Muscle of back (tissue), 13 donors: Measurements from ENCODE around the gene POLR3GL. TPM values are rescaled to one million over a fixed set of nuclear protein-coding genes. Genes with fewer than 3 reads are reported as not detected.
A peak's percentile ranks its signal among the peaks of the same experiment; 100 is the strongest.
"Not testable (repeated sequence)": the region's sequence is repeated elsewhere in the genome, so short reads cannot be mapped to it uniquely, and the experiment has no call there.

Experiments
- DNase-seq, 3 donors: peaks; one replicate each; pipeline versions ENCODE4 v3.0.0 to v3.0.0-alpha.2; 2013
- long read RNA-seq, 9 donors: transcript quantifications; one replicate each; lab custom pipeline, GENCODE V29; 2026
- polyA plus RNA-seq, 10 donors: library from polyadenylated mRNA; unstranded; fragments of 120-200 nt; gene quantifications; one replicate each; pipeline ENCODE4 v1.2.1, GENCODE V29; 2013; ENCODE audit not compliant: insufficient read length in 10 of 10

The POLR3GL gene
- polyA plus RNA-seq: 10 to 100 TPM; 32.9 to 41.1 (median 37.8) TPM
- long read RNA-seq, donor 1, transcript POLR3GL-202 (8 exons, 1,165 nt): major isoform, 7 of 14 reads
- long read RNA-seq, donor 1, partial matches to known transcripts: 7 of 14 reads
- long read RNA-seq, donor 1, other reads (novel, unspliced or antisense): 0 of 14 reads
- long read RNA-seq, donor 2, transcript POLR3GL-202 (8 exons, 1,165 nt): major isoform, 7 of 7 reads
- long read RNA-seq, donor 2, partial matches to known transcripts: 0 of 7 reads
- long read RNA-seq, donor 2, other reads (novel, unspliced or antisense): 0 of 7 reads
- long read RNA-seq, donor 3: 0 reads
- long read RNA-seq, donor 4, transcript POLR3GL-202 (8 exons, 1,165 nt): major isoform, 10 of 10 reads
- long read RNA-seq, donor 4, partial matches to known transcripts: 0 of 10 reads
- long read RNA-seq, donor 4, other reads (novel, unspliced or antisense): 0 of 10 reads
- long read RNA-seq, donor 5, transcript POLR3GL-202 (8 exons, 1,165 nt): major isoform, 7 of 7 reads
- long read RNA-seq, donor 5, partial matches to known transcripts: 0 of 7 reads
- long read RNA-seq, donor 5, other reads (novel, unspliced or antisense): 0 of 7 reads
- long read RNA-seq, donor 6, transcript POLR3GL-202 (8 exons, 1,165 nt): major isoform, 10 of 234 reads
- long read RNA-seq, donor 6, partial matches to known transcripts: 217 of 234 reads
- long read RNA-seq, donor 6, other reads (novel, unspliced or antisense): 7 of 234 reads
- long read RNA-seq, donor 7, transcript POLR3GL-202 (8 exons, 1,165 nt): major isoform, 9 of 9 reads
- long read RNA-seq, donor 7, partial matches to known transcripts: 0 of 9 reads
- long read RNA-seq, donor 7, other reads (novel, unspliced or antisense): 0 of 9 reads
- long read RNA-seq, donor 8, transcript POLR3GL-202 (8 exons, 1,165 nt): major isoform, 6 of 13 reads
- long read RNA-seq, donor 8, partial matches to known transcripts: 7 of 13 reads
- long read RNA-seq, donor 8, other reads (novel, unspliced or antisense): 0 of 13 reads
- long read RNA-seq, donor 9, partial matches to known transcripts: 0 of 2 reads
- long read RNA-seq, donor 9, other reads (novel, unspliced or antisense): 0 of 2 reads

DNA sequence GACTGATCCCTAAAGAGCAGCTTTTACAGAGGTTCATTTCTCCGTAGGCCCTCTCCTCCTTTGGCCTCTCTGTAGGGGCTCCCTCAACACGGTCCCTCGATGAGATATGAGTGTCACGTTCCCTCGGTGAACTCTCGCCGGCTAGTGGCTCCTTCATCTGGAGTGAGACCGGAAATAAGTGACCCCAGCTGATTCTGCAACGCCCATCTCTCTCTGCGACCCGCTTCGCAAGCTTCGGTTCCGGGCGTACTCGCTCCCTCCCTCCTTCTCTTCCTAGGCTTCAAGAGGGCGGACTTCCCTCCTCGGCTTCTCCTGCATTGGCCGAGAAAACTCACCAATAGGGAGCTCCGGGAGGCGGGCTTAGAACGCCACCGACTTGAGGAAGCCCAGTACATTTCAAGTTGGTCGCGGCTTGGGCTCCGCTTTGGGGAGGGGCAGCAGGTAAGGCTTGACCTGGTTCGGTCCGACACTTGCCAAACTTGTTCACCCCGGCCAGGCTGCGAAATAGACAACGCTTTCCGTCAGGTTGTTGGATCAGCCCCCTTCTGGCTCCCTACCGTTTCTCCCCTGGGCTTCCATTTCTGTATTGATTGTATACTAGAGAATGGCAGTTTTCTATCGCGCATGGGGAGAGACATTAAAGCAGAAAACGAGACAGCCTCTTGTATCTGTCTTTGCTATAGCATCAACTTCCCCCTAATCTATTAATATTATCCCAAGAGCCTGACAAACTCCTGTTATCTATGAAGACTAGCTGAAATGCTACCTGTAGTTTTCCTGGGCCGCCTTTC, at the start of gene POLR3GL, which contains the start of gene ANKRD34A:
Gene POLR3GL (plus strand): TSS at position 363 of the 791 bp plus-strand sequence. CDS start 10,176 bp downstream, outside the sequence.
Gene ANKRD34A (minus strand): TSS at position 248 of the 791 bp plus-strand sequence. CDS start 2,816 bp downstream, outside the sequence.
- DNase-seq: peak; percentile 94 to 98 (median 94)

GRCh38 chr1:145916745-145917144, 47.7 kb upstream of the POLR3GL start:
- no peak for DNase-seq

DNA sequence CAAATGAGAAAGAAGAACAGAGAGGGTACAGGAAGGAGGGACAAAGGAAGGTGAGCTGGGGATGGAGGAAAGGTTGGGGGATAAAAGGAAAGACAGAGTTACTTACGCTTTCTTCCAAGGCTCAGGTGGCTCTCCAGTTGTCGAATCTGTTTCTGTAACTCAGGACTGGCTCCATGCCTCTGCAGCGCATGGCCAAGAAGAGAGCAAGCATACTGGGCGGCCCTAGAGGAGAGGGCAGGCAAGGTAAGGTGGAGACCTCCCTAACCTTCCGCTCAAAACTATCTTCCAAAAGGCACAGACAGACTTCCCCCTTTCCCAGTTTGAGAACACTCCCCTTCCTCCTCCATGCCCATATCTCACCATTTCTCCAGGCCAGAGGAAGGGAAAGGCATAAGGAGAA, 46.9 kb upstream of the POLR3GL start:
- no peak for DNase-seq

DNA sequence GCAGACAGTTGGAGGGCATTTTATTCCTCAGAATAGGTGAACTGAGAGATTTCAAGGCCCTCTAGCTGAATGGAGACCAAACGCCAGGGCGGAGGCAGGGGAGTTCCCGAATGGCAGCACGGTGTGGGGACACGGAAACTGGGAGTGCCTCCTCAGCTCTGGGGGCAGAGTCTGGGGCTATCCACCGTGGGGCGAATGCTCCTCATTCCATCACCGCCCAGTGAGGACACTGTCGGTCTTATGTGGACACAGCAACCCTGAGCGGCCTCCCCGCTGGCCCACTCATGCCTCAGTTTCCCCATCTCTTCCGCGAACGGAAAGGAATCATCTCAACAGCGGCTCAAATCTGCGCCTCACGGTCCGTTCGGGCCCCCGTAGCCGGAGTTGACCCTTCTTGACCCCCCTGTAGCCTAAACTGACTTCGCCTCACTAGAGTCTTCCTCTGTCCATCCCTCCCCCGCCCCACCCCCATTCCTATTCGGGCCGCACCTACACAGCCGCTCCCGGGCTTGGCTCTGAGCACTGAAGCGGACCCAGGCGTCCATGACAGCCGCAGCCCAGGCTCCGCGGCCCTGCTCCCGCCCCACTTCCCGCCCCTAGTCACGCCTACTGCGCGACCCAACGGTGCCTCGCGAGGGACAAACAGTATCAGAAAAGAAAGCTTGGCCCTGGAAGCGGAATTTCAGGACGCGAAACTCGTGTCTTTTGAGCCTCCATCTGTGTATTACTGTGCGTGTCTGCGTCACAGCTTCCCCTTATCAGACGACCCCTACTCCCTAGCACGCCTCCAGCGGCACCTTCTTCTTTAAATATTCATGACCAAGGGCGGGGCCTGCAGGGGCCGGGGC, 46.1 kb upstream of the POLR3GL start, which contains the start of gene PEX11B:
Gene PEX11B (minus strand): TSS at position 574 of the 848 bp plus-strand sequence. CDS start 29 bp downstream, at position 545.
- DNase-seq: peak; percentile 90 to 97 (median 93)

DNA sequence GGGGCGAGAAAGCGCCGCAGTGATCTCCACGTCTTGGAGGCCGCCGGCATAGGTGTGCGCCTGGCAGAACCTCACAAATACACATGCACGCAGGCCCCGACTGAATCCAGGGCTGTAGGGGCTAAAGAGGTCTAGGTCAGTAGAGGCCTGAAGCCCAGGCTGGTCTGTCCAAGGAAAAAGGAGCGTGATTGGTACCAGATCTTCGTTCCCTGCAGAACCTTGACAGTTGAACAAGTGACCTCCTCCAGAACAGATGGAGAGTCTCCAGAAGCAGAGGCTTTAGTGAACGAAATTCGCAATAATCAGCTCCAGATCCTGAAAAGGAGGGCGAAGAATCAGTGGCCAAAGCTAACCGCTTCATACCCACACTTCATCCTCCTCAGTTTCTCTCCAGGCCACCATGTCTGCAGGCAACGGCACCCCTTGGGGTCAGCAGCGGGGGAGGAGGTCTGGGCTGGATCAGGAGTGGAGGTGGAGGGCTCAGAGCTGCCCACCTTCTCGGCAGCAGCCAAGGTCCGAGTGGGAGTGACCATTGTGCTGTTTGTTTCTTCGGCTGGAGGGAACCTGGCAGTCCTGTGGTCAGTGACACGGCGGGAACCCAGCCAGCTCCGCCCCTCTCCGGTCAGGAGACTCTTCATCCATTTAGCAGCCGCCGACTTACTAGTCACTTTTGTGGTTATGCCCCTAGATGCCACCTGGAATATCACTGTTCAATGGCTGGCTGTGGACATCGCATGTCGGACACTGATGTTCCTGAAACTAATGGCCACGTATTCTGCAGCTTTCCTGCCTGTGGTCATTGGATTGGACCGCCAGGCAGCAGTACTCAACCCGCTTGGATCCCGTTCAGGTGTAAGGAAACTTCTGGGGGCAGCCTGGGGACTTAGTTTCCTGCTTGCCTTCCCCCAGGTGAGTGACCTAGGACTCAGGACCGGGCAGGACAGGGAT, 45.2 kb upstream of the POLR3GL start:
- DNase-seq: peak; percentile 21 to 77 (median 45)

DNA sequence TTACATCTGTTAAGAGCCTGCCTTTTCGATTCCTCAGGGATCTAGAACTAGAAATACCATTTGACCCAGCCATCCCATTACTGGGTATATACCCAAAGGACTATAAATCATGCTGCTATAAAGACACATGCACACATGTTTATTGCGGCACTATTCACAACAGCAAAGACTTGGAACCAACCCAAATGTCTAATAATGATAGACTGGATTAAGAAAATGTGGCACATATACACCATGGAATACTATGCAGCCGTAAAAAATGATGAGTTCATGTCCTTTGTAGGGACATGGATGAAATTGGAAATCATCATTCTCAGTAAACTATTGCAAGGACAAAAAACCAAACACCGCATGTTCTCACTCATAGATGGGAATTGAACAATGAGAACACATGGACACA, 44.2 kb upstream of the POLR3GL start:
- not testable (repeated sequence) for DNase-seq

- no peak for DNase-seq
These were observed 42.2 kb upstream of the POLR3GL start for GRCh38 chr1:145922266-145922665.

DNA sequence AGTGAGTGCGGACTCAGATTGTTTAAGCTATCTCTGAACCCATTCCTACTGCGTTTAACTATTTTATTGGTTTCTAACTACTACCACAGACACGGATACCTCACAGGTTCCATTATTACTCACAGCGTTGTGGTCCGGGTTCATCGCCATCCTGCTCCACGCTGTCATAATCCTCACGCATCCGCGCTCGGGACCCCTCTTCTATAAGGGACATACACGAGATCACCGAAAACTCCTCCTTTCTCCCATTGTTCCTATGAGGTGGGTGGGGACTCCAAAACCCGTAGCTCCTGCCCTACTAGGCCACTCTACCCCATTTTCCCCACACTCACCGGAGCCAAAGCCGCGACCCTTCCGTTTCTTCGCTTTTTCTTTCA, 37.8 kb upstream of the POLR3GL start:
- DNase-seq: peak in 1 of 3 donors; percentile 17

DNA sequence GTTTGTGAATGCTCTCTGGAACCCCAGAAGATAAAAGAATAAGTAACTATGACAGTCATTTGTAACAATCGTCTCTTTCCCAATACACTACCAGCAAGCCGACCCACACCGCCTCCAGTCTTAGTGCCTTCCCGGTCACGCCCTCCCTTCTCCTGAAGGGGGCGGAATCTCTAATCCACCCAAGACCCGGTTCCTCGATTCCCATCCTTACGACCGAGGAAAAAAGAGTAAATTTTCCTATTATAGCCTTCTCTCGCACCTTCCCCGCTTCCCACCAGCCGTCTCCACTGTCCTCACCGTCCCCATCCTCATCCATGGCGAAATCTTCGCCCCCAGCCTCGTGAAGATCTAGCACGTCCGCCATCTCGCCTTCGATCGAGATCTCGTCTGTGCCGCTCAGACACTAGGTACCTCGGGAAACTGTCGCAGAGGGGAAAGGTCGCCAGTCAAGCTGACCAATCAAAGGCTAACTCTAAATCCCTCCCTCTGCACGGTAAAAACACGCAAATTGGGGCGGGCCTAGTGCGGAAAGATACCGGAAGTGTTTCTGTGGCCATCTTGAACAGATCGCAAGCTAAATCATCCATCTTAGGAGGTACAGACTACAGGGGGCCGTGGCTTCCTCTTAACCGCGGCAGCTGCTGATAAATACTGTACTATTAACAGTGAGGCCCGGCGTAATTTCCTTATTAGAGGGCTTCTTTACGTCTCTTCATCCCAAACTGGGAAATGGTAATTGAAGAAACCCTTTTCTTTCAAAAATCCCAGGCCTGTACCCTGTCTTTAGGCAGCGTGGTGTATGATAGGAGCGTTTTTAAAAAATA, 37.2 kb upstream of the POLR3GL start, which contains the start of gene RBM8A:
Gene RBM8A (minus strand): TSS at position 422 of the 824 bp plus-strand sequence. CDS start 58 bp downstream, at position 364.
- peak; percentile 98 to 99 (median 99) for DNase-seq

GRCh38 chr1:145927916-145928643, 36.4 kb upstream of the POLR3GL start:
- DNase-seq: no peak

- not testable (repeated sequence) for DNase-seq
These were observed 31.9 kb upstream of the POLR3GL start for GRCh38 chr1:145932522-145933009.

GRCh38 chr1:145935708-145936107, 28.8 kb upstream of the POLR3GL start:
- no peak for DNase-seq

GRCh38 chr1:145936247-145936646, 28.2 kb upstream of the POLR3GL start:
- no peak for DNase-seq

DNA sequence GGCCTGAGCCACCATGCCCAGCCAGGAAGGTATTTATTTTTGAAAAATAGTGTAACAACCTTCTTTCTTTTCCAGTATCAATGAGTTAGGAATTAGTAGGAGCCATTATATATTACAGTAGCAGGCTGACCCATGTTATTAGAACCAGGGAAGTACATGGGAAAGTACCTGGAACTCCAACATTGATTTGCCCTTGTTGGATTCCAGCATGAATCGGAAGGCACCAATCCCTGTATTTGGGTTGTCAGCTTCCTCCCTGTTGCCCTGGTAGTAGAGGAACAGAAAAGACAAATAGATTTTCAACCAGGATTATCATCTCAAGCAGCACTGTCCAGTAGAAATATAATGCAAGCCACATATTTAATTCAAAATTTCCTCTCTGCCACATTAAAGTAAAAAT, 27.1 kb upstream of the POLR3GL start:
- no peak for DNase-seq

- DNase-seq: no peak
These were observed 22.1 kb upstream of the POLR3GL start for GRCh38 chr1:145942405-145942804.

DNA sequence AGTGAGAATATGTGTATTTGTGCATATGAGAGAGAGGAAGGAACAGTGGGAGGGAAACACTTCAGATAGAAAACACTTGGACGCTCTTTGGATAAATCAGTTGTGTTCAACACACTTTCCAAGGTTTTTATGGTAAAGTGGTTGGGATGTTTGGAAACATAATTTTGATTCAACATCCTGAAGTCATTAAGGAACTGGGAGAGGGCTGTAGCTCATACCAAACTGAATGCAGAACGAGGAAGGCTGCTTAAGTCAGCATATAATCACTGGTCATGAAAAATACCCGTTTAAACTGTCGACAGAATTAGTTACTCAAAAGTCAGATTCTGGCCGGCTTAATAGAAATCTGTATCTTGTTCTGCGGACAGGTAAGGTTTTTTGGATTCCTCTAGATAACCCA, 21.6 kb upstream of the POLR3GL start:
- DNase-seq: peak in 1 of 3 donors; percentile 39

GRCh38 chr1:145944532-145944931, 20.0 kb upstream of the POLR3GL start:
- DNase-seq: no peak
